ENCODE data around the gene MAGI2. TPM values are rescaled to one million over a fixed set of nuclear protein-coding genes. Genes with fewer than 3 reads are reported as not detected.

Gene MAGI2
- total RNA-seq, 1 donor from 2014 or later: 2.5 TPM

DNA sequence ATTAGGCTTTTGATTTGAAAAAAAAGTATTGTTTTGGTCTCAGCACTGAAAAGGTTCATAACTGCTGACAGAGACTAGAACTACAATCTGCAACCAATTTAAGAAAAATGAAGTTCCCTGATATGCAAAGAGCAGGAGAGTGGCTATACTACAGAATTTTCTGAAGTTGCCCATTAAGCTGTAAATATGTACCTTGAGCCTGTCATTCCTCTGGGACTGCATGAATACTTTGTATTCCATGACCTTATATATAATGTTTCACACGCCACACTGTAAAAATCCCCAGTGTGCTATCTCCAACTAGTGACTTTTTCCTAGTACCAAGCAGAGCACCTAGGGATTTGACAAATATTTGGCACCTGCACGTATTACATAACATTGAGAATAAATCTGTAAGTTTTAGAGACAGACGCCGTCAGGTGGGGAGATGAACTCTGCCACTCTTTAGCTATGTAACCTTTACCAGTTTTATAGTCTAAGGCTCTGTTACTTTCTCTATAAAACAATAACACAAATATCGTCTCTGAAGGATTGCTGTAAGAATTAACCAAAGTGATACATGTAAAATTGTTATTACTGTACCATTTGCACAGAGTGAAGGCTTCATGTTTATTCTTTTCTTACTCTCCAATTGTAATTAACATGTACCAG is 235.4 kb downstream of the MAGI2 start:
- TF ChIP-seq, protein P1, sequence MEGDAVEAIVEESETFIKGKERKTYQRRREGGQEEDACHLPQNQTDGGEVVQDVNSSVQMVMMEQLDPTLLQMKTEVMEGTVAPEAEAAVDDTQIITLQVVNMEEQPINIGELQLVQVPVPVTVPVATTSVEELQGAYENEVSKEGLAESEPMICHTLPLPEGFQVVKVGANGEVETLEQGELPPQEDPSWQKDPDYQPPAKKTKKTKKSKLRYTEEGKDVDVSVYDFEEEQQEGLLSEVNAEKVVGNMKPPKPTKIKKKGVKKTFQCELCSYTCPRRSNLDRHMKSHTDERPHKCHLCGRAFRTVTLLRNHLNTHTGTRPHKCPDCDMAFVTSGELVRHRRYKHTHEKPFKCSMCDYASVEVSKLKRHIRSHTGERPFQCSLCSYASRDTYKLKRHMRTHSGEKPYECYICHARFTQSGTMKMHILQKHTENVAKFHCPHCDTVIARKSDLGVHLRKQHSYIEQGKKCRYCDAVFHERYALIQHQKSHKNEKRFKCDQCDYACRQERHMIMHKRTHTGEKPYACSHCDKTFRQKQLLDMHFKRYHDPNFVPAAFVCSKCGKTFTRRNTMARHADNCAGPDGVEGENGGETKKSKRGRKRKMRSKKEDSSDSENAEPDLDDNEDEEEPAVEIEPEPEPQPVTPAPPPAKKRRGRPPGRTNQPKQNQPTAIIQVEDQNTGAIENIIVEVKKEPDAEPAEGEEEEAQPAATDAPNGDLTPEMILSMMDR (IDR thresholded peaks at IDR 0.05; ENCODE audit: insufficient read depth, low read length, poor library complexity, severe bottlenecking): no peak
- Histone ChIP-seq H3K27me3 (ENCODE audit: control insufficient read depth, insufficient read depth, low read length) (no peaks in the 10 kb centered on the region), H3K4me3 (ENCODE audit: low read depth, low read length) (no peak overlapping the region), H3K36me3 (ENCODE audit: control insufficient read depth, insufficient read depth, low read length) (no peaks in the 10 kb centered on the region)
- DNase-seq (ENCODE audit: low read depth): no peak

DNA sequence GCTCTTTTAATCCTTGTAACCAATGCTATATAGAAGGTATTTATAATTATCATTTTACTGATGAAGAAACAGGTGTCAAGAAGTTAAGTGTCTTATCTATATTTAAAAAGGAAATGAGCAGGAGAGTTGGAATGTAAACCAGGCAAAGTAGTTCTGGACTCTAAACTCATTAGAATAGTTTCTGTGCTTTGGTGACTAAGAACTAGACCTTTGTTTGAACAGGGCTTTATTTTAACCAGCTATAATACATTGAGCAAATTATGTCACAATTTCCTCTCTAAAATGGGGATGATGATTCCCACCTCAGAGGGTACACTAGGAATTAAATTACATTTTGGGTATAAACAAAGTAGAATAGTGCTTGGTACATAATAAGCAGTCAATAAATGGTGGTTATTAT is 236.0 kb downstream of the MAGI2 start:
- no peak for DNase-seq (ENCODE audit: low read depth)
- TF ChIP-seq, protein P1 (IDR thresholded peaks at IDR 0.05; ENCODE audit: insufficient read depth, low read length, poor library complexity, severe bottlenecking): no peak
- Histone ChIP-seq H3K4me3 (ENCODE audit: low read depth, low read length) (no peak overlapping the region), H3K27me3 (ENCODE audit: control insufficient read depth, insufficient read depth, low read length) (no peaks in the 10 kb centered on the region), H3K36me3 (ENCODE audit: control insufficient read depth, insufficient read depth, low read length) (no peaks in the 10 kb centered on the region)

DNA sequence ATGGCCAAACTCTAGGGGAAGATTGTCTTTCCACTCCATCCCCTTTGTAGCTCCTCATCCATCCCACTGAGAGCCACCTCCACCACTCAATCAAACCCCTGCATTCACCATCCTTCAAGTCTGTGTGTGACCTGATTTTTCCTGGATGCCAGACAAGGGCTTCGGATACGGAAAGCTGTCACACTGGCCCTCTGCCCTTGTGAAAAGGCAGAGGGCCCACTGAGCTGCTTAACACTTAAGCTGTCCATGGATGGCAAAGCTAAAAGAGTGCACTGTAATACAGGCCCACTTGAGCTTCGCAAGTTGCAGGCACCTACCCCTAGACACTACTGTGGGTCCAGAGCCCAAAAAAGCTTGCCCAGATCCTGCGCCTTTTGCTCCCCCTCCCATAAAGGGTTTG is 237.2 kb downstream of the MAGI2 start:
- H3K36me3 ChIP-seq (ENCODE audit: control insufficient read depth, insufficient read depth, low read length): no peaks in the 10 kb centered on the region
- no peak overlapping the region for H3K4me3 ChIP-seq (ENCODE audit: low read depth, low read length)
- TF ChIP-seq, protein P1 (IDR thresholded peaks at IDR 0.05; ENCODE audit: insufficient read depth, low read length, poor library complexity, severe bottlenecking): no peak
- H3K27me3 ChIP-seq (ENCODE audit: control insufficient read depth, insufficient read depth, low read length): no peaks in the 10 kb centered on the region
- DNase-seq (ENCODE audit: low read depth): no peak

DNA sequence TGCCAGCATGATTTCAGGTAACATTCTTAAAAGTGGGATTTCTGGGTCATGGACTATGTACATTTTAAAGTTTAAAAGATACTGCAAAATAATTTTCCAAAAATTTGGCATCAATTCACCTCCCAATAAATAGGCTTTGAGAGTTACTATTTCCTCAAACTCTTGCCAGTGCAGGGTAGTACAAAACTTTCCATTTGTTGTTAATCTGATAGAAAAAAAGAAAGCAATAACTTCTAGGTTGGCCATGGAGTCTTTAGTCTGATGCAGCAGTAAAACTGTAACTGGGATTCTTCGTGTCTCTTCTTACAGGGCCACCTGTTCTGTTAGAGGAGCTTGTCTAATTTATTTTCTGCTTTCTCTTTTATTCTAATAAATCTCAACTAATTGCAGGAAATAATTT is 241.1 kb downstream of the MAGI2 start:
- TF ChIP-seq, protein P1 (IDR thresholded peaks at IDR 0.05; ENCODE audit: insufficient read depth, low read length, poor library complexity, severe bottlenecking): no peak
- DNase-seq (ENCODE audit: low read depth): no peak

DNA sequence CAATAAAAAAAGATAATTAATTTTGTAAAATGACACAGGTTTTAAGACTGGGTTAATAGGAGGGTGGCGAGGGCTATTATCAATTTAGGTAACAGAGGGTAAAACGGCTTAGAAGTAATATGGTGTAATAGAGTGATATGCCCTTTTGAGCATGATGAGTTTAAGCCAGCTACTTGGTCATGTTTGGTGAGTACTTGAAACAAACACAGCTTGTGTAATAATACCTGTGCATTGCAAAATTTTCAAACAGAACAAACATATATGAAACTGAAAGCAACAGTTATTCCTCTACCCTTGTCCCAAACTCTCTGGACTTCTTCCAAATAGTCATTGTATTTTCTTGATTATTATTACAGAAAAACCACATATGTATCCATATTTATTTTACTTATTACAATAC is 241.7 kb downstream of the MAGI2 start:
- Histone ChIP-seq H3K4me3 (ENCODE audit: low read depth, low read length) (no peak overlapping the region), H3K36me3 (ENCODE audit: control insufficient read depth, insufficient read depth, low read length) (no peaks in the 10 kb centered on the region), H3K27me3 (ENCODE audit: control insufficient read depth, insufficient read depth, low read length) (no peaks in the 10 kb centered on the region)
- TF ChIP-seq, protein P1 (IDR thresholded peaks at IDR 0.05; ENCODE audit: insufficient read depth, low read length, poor library complexity, severe bottlenecking): no peak
- no peak for DNase-seq (ENCODE audit: low read depth)

More for the DNA sequence above, 241.1 kb downstream of the MAGI2 start:
- no peaks in the 10 kb centered on the region for H3K27me3 ChIP-seq (ENCODE audit: control insufficient read depth, insufficient read depth, low read length)
- H3K4me3 ChIP-seq (ENCODE audit: low read depth, low read length): no peak overlapping the region
- H3K36me3 ChIP-seq (ENCODE audit: control insufficient read depth, insufficient read depth, low read length): no peaks in the 10 kb centered on the region

DNA sequence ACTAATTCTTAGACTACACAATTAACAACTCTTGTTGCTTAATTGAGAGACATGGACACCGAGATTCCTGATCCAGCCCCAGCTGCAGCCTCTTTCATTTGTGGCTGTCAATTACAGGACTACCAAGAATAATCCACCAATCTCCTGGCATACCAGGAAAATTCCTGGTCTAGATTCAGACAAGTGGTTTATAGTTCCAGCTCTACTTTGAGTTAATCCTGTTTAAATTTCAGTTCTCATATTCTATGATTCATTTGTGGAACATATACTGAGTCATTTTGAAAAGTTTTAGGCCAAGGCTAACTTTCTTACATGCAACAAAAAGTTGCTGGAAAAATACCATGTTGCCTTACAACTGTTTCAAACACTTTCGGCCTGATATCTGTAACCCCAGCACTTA is 253.5 kb downstream of the MAGI2 start:
- Histone ChIP-seq H3K36me3 (ENCODE audit: control insufficient read depth, insufficient read depth, low read length) (no peaks in the 10 kb centered on the region), H3K4me3 (ENCODE audit: low read depth, low read length) (no peak overlapping the region), H3K27me3 (ENCODE audit: control insufficient read depth, insufficient read depth, low read length) (no peaks in the 10 kb centered on the region)
- TF ChIP-seq, protein P1 (IDR thresholded peaks at IDR 0.05; ENCODE audit: insufficient read depth, low read length, poor library complexity, severe bottlenecking): no peak
- DNase-seq (ENCODE audit: low read depth): no peak

All from kidney epithelial cell (primary cell).